Measurements from ENCODE around the gene YKT6.
A peak's percentile ranks its signal among the peaks of the same experiment; 100 is the strongest.

Gene YKT6

DNA sequence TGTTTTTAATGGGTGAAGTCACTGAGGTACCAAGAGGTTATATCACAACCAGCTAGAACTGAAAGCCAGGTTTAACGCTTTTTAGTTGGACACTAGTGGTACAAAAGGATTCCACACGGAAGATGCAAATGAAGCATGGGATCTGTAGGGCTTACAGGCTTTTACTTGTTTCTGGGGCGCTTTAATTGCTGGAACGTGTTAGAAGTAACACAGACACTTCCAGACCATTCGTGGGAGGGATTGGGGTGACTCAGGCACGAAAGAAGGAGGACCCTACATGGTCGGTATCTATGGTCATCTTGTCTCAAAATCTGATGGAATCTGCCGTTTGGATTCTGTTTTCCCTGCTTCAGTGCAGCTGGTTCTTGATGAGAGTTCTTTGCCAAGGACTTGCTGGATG is 1.0 kb downstream of the YKT6 start:
- H2AFZ ChIP-seq (ENCODE audit: low read length) = no peak overlapping the region
- H3K27ac ChIP-seq (ENCODE audit: low read length) = no peak overlapping the region
- peaks cover 5% of the 10 kb centered on the region; the same call in 1 of the 2 replicates for H3K36me3 ChIP-seq (replicated peaks; ENCODE audit: insufficient read depth, low read length)
- H3K9me3 ChIP-seq (replicated peaks; ENCODE audit: insufficient read depth, low read length) = no peaks in the 10 kb centered on the region
- peak overlapping the region; percentile 44 for H3K4me2 ChIP-seq (ENCODE audit: low read depth, low read length)
- peak overlapping the region; percentile 83; the same call in 1 of the 2 replicates for H3K9ac ChIP-seq (ENCODE audit: low read length)
- TF ChIP-seq EZH2phosphoT487 (IDR thresholded peaks at IDR 0.05; ENCODE audit: low read length) (no peak), EZH2 (optimal IDR thresholded peaks at IDR 0.05; ENCODE audit: low read depth, low read length) (no peak)
- TF ChIP-seq, protein P1, sequence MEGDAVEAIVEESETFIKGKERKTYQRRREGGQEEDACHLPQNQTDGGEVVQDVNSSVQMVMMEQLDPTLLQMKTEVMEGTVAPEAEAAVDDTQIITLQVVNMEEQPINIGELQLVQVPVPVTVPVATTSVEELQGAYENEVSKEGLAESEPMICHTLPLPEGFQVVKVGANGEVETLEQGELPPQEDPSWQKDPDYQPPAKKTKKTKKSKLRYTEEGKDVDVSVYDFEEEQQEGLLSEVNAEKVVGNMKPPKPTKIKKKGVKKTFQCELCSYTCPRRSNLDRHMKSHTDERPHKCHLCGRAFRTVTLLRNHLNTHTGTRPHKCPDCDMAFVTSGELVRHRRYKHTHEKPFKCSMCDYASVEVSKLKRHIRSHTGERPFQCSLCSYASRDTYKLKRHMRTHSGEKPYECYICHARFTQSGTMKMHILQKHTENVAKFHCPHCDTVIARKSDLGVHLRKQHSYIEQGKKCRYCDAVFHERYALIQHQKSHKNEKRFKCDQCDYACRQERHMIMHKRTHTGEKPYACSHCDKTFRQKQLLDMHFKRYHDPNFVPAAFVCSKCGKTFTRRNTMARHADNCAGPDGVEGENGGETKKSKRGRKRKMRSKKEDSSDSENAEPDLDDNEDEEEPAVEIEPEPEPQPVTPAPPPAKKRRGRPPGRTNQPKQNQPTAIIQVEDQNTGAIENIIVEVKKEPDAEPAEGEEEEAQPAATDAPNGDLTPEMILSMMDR (IDR thresholded peaks at IDR 0.05; ENCODE audit: low read length) = no peak
- no peaks in the 10 kb centered on the region for H4K20me1 ChIP-seq (ENCODE audit: insufficient read depth, low read length)
- 0 out of 2 replicates have a peak, but pooled peaks cover 3% of the 10 kb centered on the region for H3K4me1 ChIP-seq (ENCODE audit: low read length)
- peak overlapping the region; percentile 98 for H3K4me3 ChIP-seq (ENCODE audit: low read length)
- H3K9me2 ChIP-seq (replicated peaks; ENCODE audit: insufficient read depth, low read length) = no peaks in the 10 kb centered on the region
- peaks cover 48% of the 10 kb centered on the region for H3K79me2 ChIP-seq (ENCODE audit: low read length)
- H3F3A ChIP-seq (ENCODE audit: insufficient read depth, low read length) = no peaks in the 10 kb centered on the region
- no peaks in the 10 kb centered on the region for H3K27me3 ChIP-seq (replicated peaks; ENCODE audit: insufficient read depth, low read length)
- DNase-seq = no peak

DNA sequence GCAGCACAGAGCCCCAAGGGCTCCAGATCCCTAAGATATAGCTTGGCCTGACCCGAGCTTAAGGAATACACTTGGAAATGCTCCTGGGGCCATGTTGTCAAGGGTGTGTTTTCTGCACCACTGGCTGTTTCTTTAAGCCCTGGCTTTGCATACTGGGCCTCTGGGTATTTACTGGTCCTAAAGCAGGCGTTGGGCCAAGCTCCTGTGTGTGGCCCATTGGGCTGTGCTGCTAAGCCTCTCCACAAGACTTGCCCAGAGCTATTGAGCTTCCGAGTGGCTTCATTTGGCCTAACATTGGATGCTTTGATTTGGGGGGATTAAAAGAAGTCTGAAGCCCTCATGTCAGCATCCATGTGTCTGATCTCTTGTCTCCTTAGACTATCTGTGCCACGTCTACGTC is 5.2 kb downstream of the YKT6 start:
- Histone ChIP-seq H3K4me3 (ENCODE audit: low read length) (no peak overlapping the region), H3K27ac (ENCODE audit: low read length) (no peak overlapping the region), H4K20me1 (ENCODE audit: insufficient read depth, low read length) (no peaks in the 10 kb centered on the region), H3K27me3 (replicated peaks; ENCODE audit: insufficient read depth, low read length) (no peaks in the 10 kb centered on the region), H3K4me1 (ENCODE audit: low read length) (peaks cover 8% of the 10 kb centered on the region; the same call in 1 of the 2 replicates), H3K9ac (ENCODE audit: low read length) (no peak overlapping the region), H3K9me3 (replicated peaks; ENCODE audit: insufficient read depth, low read length) (no peaks in the 10 kb centered on the region), H2AFZ (ENCODE audit: low read length) (no peak overlapping the region), H3K4me2 (ENCODE audit: low read depth, low read length) (no peak overlapping the region), H3K9me2 (replicated peaks; ENCODE audit: insufficient read depth, low read length) (no peaks in the 10 kb centered on the region), H3F3A (ENCODE audit: insufficient read depth, low read length) (no peaks in the 10 kb centered on the region), H3K79me2 (ENCODE audit: low read length) (peaks cover 46% of the 10 kb centered on the region), H3K36me3 (replicated peaks; ENCODE audit: insufficient read depth, low read length) (peaks cover 16% of the 10 kb centered on the region; the same call in 1 of the 2 replicates)
- TF ChIP-seq, protein P1 (IDR thresholded peaks at IDR 0.05; ENCODE audit: low read length) = no peak
- TF ChIP-seq EZH2 (optimal IDR thresholded peaks at IDR 0.05; ENCODE audit: low read depth, low read length) (no peak), EZH2phosphoT487 (IDR thresholded peaks at IDR 0.05; ENCODE audit: low read length) (no peak)
- DNase-seq = no peak

DNA sequence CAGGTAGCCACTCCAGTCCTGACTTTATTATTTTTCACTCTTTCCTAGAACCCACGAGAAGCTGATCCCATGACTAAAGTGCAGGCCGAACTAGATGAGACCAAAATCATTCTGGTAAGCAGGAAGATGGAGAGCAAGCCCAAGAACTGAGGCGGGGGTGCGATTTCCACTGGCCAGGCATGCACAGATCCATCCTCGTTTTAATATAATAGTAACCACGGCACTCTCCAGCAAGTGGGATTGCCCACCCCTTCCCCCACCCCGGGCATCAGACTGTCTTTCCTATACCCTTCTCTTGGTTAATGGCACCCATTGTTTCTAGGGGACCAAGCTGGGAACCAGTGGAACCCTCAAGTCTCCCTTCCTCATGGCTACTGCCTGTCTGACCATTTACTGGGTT is 7.3 kb downstream of the YKT6 start:
- Histone ChIP-seq H3K79me2 (ENCODE audit: low read length) (peaks cover 26% of the 10 kb centered on the region), H2AFZ (ENCODE audit: low read length) (no peak overlapping the region), H3K9me2 (replicated peaks; ENCODE audit: insufficient read depth, low read length) (no peaks in the 10 kb centered on the region), H3K36me3 (replicated peaks; ENCODE audit: insufficient read depth, low read length) (peaks cover 16% of the 10 kb centered on the region; the same call in 1 of the 2 replicates), H3K9ac (ENCODE audit: low read length) (no peak overlapping the region), H3K4me3 (ENCODE audit: low read length) (no peak overlapping the region), H3K27me3 (replicated peaks; ENCODE audit: insufficient read depth, low read length) (no peaks in the 10 kb centered on the region), H3K4me2 (ENCODE audit: low read depth, low read length) (no peak overlapping the region), H3F3A (ENCODE audit: insufficient read depth, low read length) (no peaks in the 10 kb centered on the region), H4K20me1 (ENCODE audit: insufficient read depth, low read length) (no peaks in the 10 kb centered on the region), H3K4me1 (ENCODE audit: low read length) (peaks cover 5% of the 10 kb centered on the region; the same call in 1 of the 2 replicates), H3K9me3 (replicated peaks; ENCODE audit: insufficient read depth, low read length) (no peaks in the 10 kb centered on the region), H3K27ac (ENCODE audit: low read length) (no peak overlapping the region)
- DNase-seq = no peak
- TF ChIP-seq EZH2phosphoT487 (IDR thresholded peaks at IDR 0.05; ENCODE audit: low read length) (no peak), EZH2 (optimal IDR thresholded peaks at IDR 0.05; ENCODE audit: low read depth, low read length) (no peak)
- TF ChIP-seq, protein P1 (IDR thresholded peaks at IDR 0.05; ENCODE audit: low read length) = no peak

All from MM.1S (cell line).